ENCODE measurements around the gene CAPN5.

CAPN5 gene

GRCh38 chr11:77067861-77068443 lies 1.2 kb downstream of the CAPN5 start:
- no peak for DNase-seq

GRCh38 chr11:77068457-77069335 lies 1.9 kb downstream of the CAPN5 start:
- no peak for DNase-seq

GRCh38 chr11:77069336-77069968 lies 2.7 kb downstream of the CAPN5 start:
- no peak for DNase-seq

- no peak for DNase-seq
Measured at GRCh38 chr11:77069969-77070582, 3.3 kb downstream of the CAPN5 start.

- no peak for DNase-seq
Measured at GRCh38 chr11:77071077-77071476, 4.3 kb downstream of the CAPN5 start.

GRCh38 chr11:77071671-77072605 lies 5.2 kb downstream of the CAPN5 start:
- no peak for DNase-seq

GRCh38 chr11:77072851-77073327 lies 6.1 kb downstream of the CAPN5 start:
- DNase-seq, result no peak

GRCh38 chr11:77073328-77074001 lies 6.7 kb downstream of the CAPN5 start:
- DNase-seq, result no peak

GRCh38 chr11:77074205-77074604 lies 7.4 kb downstream of the CAPN5 start:
- no peak for DNase-seq

GRCh38 chr11:77074626-77075221 lies 8.0 kb downstream of the CAPN5 start:
- DNase-seq, result no peak

GRCh38 chr11:77075425-77075905 lies 8.7 kb downstream of the CAPN5 start:
- no peak for DNase-seq

- no peak for DNase-seq
Measured at GRCh38 chr11:77079666-77080065, 12.9 kb downstream of the CAPN5 start.

- no peak for DNase-seq
Measured at GRCh38 chr11:77080643-77081210, 14.0 kb downstream of the CAPN5 start.

GRCh38 chr11:77081381-77081851 lies 14.6 kb downstream of the CAPN5 start:
- no peak for DNase-seq

- no peak for DNase-seq
Measured at GRCh38 chr11:77081976-77082836, 15.4 kb downstream of the CAPN5 start.

- peak; percentile 19 for DNase-seq
Measured at GRCh38 chr11:77082838-77083565, 16.2 kb downstream of the CAPN5 start.

GRCh38 chr11:77083566-77084245 lies 16.9 kb downstream of the CAPN5 start:
- no peak for DNase-seq

- DNase-seq, result no peak
Measured at GRCh38 chr11:77084581-77085191, 17.9 kb downstream of the CAPN5 start.

All from effector CD4-positive, alpha-beta T cell (primary cell).